ENCODE data around the gene SLC7A6.

The SLC7A6 gene

DNA sequence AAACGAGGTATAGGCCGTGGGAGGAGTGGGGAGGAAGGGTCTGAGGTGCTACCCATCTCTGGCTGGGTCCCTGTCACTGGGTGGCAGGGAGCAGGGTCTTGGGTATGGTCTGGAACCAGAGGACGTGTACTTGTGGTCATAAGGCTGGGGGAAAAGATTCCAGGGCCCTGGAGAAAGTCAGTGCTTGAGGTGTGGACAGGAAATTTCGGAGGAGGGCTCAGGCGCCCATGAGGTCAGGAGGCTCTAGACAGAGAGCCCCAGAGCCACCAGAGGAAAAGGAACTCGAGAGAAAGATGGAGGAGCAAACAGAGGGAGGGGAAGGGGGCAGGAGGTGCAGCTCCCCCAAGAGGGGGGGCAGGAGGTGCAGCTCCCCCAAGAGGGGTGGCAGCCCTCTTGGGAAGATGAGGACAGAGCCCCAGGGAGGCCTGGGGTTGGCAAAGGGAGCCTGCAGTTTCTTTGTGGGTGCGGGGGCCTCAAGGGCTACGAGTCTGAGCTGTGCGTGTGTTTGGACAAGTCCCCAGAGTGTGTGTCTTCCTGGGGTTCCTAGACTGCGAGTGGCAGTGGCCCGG is 683 bp upstream of the SLC7A6 start:
- Histone ChIP-seq H3K4me1 (ENCODE audit: control insufficient read depth, insufficient read depth, low read length) (peaks cover 31% of the 10 kb centered on the region), H3K27me3 (replicated peaks; ENCODE audit: control insufficient read depth, insufficient read depth, low read length) (no peaks in the 10 kb centered on the region), H3K9ac (ENCODE audit: low read length) (peak overlapping the region; percentile 100), H3K4me3 (ENCODE audit: low read length) (peak overlapping the region; percentile 98), H3K9me3 (ENCODE audit: control insufficient read depth, low read length) (no peaks in the 10 kb centered on the region), H3K36me3 (ENCODE audit: control insufficient read depth, insufficient read depth, low read length, severe bottlenecking) (peaks cover 28% of the 10 kb centered on the region)
- no peak for DNase-seq (ENCODE audit: low read depth)

DNA sequence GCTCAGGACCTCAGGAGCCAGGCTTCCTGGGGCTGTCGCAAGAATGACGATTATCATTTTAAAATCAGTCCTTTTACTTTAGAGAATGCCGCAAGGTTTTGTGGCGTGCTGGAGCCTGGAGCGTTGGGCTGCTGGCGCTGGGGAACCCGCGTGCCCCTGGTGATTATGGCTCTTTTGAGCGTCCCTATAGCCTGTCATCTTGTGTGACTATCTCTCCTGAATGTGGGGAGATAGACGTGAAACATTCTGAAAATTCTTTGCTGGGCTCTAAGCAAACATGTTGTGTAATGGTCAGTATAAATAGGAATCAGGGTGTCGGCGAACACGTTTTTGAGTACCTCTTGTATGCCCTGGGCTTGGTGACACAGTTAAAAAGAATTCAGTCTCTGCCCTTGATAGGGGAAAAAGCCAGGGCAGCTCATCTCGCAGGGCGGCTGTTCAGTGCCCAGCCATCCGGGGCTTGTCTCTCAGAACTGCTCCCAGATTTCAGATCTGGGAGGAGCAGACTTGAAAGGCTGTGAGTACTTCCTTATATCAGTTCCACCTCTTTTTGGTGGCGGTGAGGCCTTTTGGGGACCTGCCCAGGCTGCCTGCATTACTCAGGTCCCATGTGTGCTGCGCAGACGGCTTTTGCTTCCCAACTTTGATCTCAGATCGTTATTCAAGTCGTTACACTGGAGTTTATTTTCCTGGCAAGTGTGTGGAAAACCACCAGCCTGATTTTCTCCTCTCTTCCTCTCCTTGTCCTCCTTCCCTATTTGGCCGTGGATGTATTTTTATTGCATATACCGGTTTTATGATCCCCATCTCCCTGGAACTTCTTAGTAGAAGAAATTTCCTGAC is 973 bp downstream of the SLC7A6 start:
- Histone ChIP-seq H3K9ac (ENCODE audit: low read length) (peak overlapping the region; percentile 100), H3K36me3 (ENCODE audit: control insufficient read depth, insufficient read depth, low read length, severe bottlenecking) (peaks cover 31% of the 10 kb centered on the region), H3K27me3 (replicated peaks; ENCODE audit: control insufficient read depth, insufficient read depth, low read length) (no peaks in the 10 kb centered on the region), H3K4me1 (ENCODE audit: control insufficient read depth, insufficient read depth, low read length) (peaks cover 36% of the 10 kb centered on the region), H3K4me3 (ENCODE audit: low read length) (peak overlapping the region; percentile 98), H3K9me3 (ENCODE audit: control insufficient read depth, low read length) (no peaks in the 10 kb centered on the region)
- peak; percentile 83 for DNase-seq (ENCODE audit: low read depth)

DNA sequence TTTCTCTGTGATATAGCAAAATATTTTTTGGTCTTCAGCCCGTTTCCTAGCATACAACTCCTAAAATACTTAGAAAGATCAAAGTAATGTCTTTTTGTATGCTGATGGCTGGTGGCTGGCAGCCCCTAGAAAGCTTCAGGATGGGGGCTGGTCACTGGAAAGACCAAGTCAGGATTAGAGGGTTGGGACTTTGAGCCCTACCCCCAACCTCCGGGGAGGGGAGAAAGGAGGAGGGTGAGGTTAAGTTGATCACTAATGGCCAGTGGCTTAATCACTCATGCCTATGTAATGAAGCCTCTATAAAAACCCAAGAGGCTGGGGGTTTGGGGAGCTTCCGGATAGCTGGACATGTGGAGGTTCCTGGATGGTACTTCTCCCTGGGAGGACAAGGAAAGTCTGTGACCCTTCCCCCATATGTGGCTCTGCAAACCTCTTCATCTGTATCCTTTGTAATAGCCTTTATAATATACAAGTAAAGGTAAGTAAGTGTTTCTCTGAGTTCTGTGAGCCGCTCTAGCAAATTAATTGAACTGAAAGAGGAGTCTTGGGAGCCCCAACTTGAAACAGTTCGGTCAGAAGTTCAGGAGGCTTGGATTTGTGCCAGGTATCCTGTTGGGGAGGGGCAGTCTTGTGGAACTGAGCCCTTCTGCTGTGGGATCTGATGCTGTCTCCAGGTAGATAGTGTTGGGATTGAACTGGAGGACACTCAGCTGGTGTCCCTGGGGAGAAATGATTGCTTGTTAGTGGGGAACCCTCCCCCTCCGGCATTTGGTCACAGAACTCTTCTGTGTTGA is 3.5 kb downstream of the SLC7A6 start:
- no peak for DNase-seq (ENCODE audit: low read depth)

DNA sequence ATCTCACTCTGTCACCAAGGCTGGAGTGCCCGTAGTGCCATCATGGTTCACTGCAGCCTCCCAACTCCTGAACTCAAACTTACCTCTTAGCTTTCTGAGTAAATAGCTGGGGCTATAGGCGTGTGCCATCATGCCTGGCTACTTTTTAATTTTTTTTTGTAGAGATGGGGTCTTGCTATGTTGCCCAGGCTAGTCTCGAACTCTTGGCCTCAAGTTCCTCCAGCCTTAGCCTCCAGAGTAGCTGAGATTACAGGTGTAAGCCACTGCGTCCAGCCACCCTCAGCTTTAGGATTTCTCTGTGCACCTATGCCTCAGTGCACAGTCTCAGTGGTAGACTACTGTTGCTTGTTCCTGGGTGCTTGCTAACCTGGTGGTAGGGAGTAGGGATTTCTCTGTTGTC is 5.5 kb downstream of the SLC7A6 start:
- DNase-seq (ENCODE audit: low read depth) = no peak
- H3K4me1 ChIP-seq (ENCODE audit: control insufficient read depth, insufficient read depth, low read length) = peaks cover 68% of the 10 kb centered on the region
- no peak overlapping the region for H3K4me3 ChIP-seq (ENCODE audit: low read length)
- H3K36me3 ChIP-seq (ENCODE audit: control insufficient read depth, insufficient read depth, low read length, severe bottlenecking) = peaks cover 66% of the 10 kb centered on the region
- no peaks in the 10 kb centered on the region for H3K27me3 ChIP-seq (replicated peaks; ENCODE audit: control insufficient read depth, insufficient read depth, low read length)
- H3K9me3 ChIP-seq (ENCODE audit: control insufficient read depth, low read length) = no peaks in the 10 kb centered on the region
- no peak overlapping the region for H3K9ac ChIP-seq (ENCODE audit: low read length)

More for the DNA sequence above, 3.5 kb downstream of the SLC7A6 start:
- Histone ChIP-seq H3K9me3 (ENCODE audit: control insufficient read depth, low read length) (no peaks in the 10 kb centered on the region), H3K27me3 (replicated peaks; ENCODE audit: control insufficient read depth, insufficient read depth, low read length) (no peaks in the 10 kb centered on the region), H3K4me1 (ENCODE audit: control insufficient read depth, insufficient read depth, low read length) (peaks cover 56% of the 10 kb centered on the region), H3K9ac (ENCODE audit: low read length) (peak overlapping the region; percentile 69), H3K36me3 (ENCODE audit: control insufficient read depth, insufficient read depth, low read length, severe bottlenecking) (peaks cover 46% of the 10 kb centered on the region), H3K4me3 (ENCODE audit: low read length) (peak overlapping the region; percentile 98)

DNA sequence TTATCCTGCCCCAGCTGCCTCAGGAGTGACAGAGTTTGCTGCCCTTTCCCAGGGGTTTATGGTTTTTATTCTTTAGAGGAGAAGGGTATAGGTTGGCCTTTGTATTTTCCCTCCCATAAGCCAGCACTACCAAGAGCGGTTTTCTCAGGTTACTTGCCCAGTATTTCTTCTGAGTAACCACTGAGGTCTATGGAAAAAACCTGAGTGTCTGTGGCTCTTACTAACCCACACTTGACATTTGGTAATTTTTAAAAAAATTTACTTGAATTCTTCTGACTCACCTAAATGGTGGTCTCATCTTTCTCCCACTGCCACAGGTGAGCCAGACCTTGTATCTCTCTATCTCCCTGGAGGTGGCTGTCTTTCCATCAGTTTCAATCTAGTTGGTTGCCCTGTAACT is 6.0 kb downstream of the SLC7A6 start:
- Histone ChIP-seq H3K4me3 (ENCODE audit: low read length) (no peak overlapping the region), H3K27me3 (replicated peaks; ENCODE audit: control insufficient read depth, insufficient read depth, low read length) (no peaks in the 10 kb centered on the region), H3K36me3 (ENCODE audit: control insufficient read depth, insufficient read depth, low read length, severe bottlenecking) (peaks cover 70% of the 10 kb centered on the region), H3K9me3 (ENCODE audit: control insufficient read depth, low read length) (no peaks in the 10 kb centered on the region), H3K9ac (ENCODE audit: low read length) (no peak overlapping the region), H3K4me1 (ENCODE audit: control insufficient read depth, insufficient read depth, low read length) (peaks cover 70% of the 10 kb centered on the region)
- no peak for DNase-seq (ENCODE audit: low read depth)

DNA sequence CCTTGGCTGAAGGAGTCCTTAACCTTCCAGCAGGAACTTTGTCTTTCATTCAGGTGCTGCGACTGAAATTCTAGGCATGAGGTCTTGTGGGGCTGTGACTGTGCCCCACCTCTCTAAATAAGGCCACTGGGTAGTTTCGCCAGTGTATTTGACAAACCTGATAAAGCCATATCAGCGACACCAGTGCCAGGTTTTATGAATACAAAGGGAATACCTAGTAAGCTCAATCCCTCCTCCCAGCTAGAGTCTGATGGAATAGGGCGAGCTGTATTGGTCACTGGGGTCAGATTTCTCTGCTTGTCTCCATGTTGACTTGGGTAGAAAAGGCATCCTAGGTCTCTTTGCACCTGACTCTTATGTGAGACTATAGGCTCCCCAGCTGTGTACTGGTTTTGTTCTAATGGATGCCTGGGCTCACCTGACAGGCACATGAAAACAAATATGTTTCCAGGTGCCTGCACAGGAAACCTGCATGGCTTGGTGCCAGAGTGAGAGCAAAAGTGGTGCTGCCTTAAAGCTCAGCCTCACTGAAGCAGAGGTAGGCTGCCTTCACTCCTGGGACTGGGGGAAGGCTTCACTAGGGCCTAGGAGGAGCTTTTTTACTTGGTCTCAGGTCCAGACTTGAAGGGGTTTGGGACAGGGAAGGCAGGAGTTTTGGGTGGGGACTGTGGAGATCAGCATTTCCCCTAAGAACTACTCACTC is 8.3 kb downstream of the SLC7A6 start:
- H3K4me3 ChIP-seq (ENCODE audit: low read length) = no peak overlapping the region
- H3K9ac ChIP-seq (ENCODE audit: low read length) = peak overlapping the region; percentile 9
- DNase-seq (ENCODE audit: low read depth) = no peak
- peaks cover 80% of the 10 kb centered on the region for H3K4me1 ChIP-seq (ENCODE audit: control insufficient read depth, insufficient read depth, low read length)
- H3K36me3 ChIP-seq (ENCODE audit: control insufficient read depth, insufficient read depth, low read length, severe bottlenecking) = peaks cover 73% of the 10 kb centered on the region
- H3K27me3 ChIP-seq (replicated peaks; ENCODE audit: control insufficient read depth, insufficient read depth, low read length) = no peaks in the 10 kb centered on the region
- no peaks in the 10 kb centered on the region for H3K9me3 ChIP-seq (ENCODE audit: control insufficient read depth, low read length)

DNA sequence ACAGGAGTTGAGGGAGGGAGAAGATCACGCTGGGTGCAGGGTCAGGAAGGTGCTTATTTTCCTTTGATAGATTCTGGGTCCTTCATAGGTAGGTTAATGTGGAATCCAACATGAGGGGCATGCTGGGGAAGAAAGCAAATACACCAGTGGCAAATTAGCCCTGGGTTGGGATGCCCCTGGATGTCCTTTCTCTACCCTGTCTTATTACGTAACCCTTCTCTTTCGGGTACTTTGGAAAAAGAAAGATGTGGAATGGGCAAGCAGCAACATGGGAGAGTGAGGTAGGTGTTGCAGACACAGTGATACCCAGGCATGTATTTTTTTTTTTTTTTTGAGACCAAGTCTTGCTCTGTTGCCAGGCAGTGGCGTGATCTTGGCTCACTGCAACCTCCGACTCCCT is 9.1 kb downstream of the SLC7A6 start:
- DNase-seq (ENCODE audit: low read depth) = no peak
- no peaks in the 10 kb centered on the region for H3K27me3 ChIP-seq (replicated peaks; ENCODE audit: control insufficient read depth, insufficient read depth, low read length)
- H3K9me3 ChIP-seq (ENCODE audit: control insufficient read depth, low read length) = no peaks in the 10 kb centered on the region
- no peak overlapping the region for H3K9ac ChIP-seq (ENCODE audit: low read length)
- peaks cover 72% of the 10 kb centered on the region for H3K4me1 ChIP-seq (ENCODE audit: control insufficient read depth, insufficient read depth, low read length)
- H3K4me3 ChIP-seq (ENCODE audit: low read length) = no peak overlapping the region
- H3K36me3 ChIP-seq (ENCODE audit: control insufficient read depth, insufficient read depth, low read length, severe bottlenecking) = peaks cover 68% of the 10 kb centered on the region

DNA sequence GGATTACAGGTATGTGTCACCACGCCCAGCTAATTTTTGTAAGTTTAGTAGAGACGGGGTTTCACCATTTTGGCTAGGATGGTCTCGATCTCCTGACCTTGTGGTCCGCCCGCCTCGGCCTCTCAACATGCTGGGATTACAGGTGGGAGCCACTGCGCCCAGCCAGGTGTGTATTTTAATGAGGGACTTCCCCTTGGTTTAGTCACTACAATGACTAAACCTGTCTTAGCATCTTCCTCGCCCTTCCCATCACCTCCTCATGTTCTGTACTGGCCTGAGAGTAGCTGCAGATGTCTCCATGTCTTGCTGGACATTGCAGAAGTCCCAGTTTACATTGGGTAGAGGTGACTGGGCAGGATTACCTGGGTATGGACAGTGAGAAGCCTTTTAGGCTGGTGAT is 9.6 kb downstream of the SLC7A6 start:
- no peak overlapping the region for H3K4me3 ChIP-seq (ENCODE audit: low read length)
- H3K4me1 ChIP-seq (ENCODE audit: control insufficient read depth, insufficient read depth, low read length) = peaks cover 70% of the 10 kb centered on the region
- peaks cover 66% of the 10 kb centered on the region for H3K36me3 ChIP-seq (ENCODE audit: control insufficient read depth, insufficient read depth, low read length, severe bottlenecking)
- H3K9me3 ChIP-seq (ENCODE audit: control insufficient read depth, low read length) = no peaks in the 10 kb centered on the region
- DNase-seq (ENCODE audit: low read depth) = no peak
- H3K27me3 ChIP-seq (replicated peaks; ENCODE audit: control insufficient read depth, insufficient read depth, low read length) = no peaks in the 10 kb centered on the region
- no peak overlapping the region for H3K9ac ChIP-seq (ENCODE audit: low read length)

DNA sequence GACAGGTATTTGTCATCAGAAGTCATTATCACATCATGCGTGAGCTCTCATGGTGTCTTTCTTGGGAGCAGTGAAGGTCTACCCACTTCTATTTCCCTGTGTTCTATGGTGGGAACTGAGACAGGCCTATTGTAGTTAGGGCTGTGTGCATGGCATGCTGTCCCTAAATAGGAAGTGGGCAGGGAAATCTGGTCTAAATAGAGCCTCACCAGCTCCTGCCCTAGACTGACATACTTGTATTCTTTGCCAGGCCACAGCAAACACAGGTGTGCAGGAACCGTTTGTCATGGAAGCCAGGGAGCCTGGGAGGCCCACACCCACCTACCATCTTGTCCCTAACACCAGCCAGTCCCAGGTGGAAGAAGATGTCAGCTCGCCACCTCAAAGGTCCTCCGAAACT is 10.1 kb downstream of the SLC7A6 start:
- Histone ChIP-seq H3K36me3 (ENCODE audit: control insufficient read depth, insufficient read depth, low read length, severe bottlenecking) (peaks cover 66% of the 10 kb centered on the region), H3K4me1 (ENCODE audit: control insufficient read depth, insufficient read depth, low read length) (peaks cover 68% of the 10 kb centered on the region), H3K27me3 (replicated peaks; ENCODE audit: control insufficient read depth, insufficient read depth, low read length) (no peaks in the 10 kb centered on the region), H3K9me3 (ENCODE audit: control insufficient read depth, low read length) (no peaks in the 10 kb centered on the region), H3K4me3 (ENCODE audit: low read length) (no peak overlapping the region), H3K9ac (ENCODE audit: low read length) (no peak overlapping the region)
- DNase-seq (ENCODE audit: low read depth) = no peak

DNA sequence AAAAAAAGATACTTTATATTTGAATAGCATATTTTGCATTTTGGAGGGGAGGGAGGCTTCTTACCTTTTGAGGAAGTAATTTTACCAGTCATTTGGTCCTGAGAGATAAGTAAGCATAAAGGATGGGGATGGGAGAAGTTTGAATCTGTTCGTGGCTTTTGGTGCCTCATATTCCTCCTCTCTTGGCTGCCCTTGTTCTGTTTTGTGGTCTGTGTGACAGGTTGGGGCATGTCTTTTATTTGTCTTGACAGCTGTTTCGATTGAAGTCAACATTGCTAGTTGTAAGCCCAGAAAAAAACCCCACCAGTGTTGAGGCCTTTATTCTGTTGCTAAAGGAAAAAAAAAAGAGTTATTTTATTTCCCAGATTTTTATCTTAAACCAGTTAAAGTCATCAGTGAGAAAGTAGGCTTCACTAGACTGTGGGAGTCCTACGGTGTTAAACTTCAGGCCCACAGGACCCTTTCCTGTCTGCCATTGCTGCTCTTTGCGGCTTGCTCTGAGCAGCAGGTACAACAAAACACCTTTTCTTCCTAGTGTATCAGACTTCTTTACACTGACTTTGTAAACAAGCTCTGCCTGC is 11.4 kb downstream of the SLC7A6 start:
- peaks cover 73% of the 10 kb centered on the region for H3K4me1 ChIP-seq (ENCODE audit: control insufficient read depth, insufficient read depth, low read length)
- H3K9me3 ChIP-seq (ENCODE audit: control insufficient read depth, low read length) = no peaks in the 10 kb centered on the region
- peak overlapping the region; percentile 50 for H3K4me3 ChIP-seq (ENCODE audit: low read length)
- no peak for DNase-seq (ENCODE audit: low read depth)
- peaks cover 67% of the 10 kb centered on the region for H3K36me3 ChIP-seq (ENCODE audit: control insufficient read depth, insufficient read depth, low read length, severe bottlenecking)
- H3K27me3 ChIP-seq (replicated peaks; ENCODE audit: control insufficient read depth, insufficient read depth, low read length) = no peaks in the 10 kb centered on the region
- H3K9ac ChIP-seq (ENCODE audit: low read length) = peak overlapping the region; percentile 87
